Measurements from ENCODE around the gene OR11A1. TPM values are rescaled to one million over a fixed set of nuclear protein-coding genes. Genes with fewer than 3 reads are reported as not detected.

Gene OR11A1
- total and polyA plus RNA-seq, 8 donors, result 0.06 TPM; not detected in 7

- Histone ChIP-seq H3K9me3 (no peaks in the 10 kb centered on the region), H3K27ac (no peak overlapping the region), H3K36me3 (no peaks in the 10 kb centered on the region), H3K4me1 (no peaks in the 10 kb centered on the region), H3K4me3 (no peak overlapping the region), H3K27me3 (no peaks in the 10 kb centered on the region)
- intact Hi-C loops (cut with DNase I), result no loop called here
- ATAC-seq, result no peak
- TF ChIP-seq CTCF (IDR thresholded peaks at IDR 0.05), result no peak
- no peak for DNase-seq
Measured at GRCh38 chr6:29486577-29486976, 29.7 kb upstream of the OR11A1 start.

GRCh38 chr6:29483735-29484134 is 26.9 kb upstream of the OR11A1 start:
- intact Hi-C loops (cut with DNase I), result no loop called here
- DNase-seq (no peak), ATAC-seq (no peak)
- Histone ChIP-seq H3K36me3 (no peaks in the 10 kb centered on the region), H3K4me1 (no peaks in the 10 kb centered on the region), H3K27me3 (no peaks in the 10 kb centered on the region), H3K4me3 (no peak overlapping the region), H3K27ac (no peak overlapping the region), H3K9me3 (no peaks in the 10 kb centered on the region)
- no peak for TF ChIP-seq CTCF (IDR thresholded peaks at IDR 0.05)

- H3K4me1 ChIP-seq, result no peaks in the 10 kb centered on the region
- intact Hi-C loops (cut with DNase I), result no loop called here
Measured at GRCh38 chr6:29483186-29483585, 26.3 kb upstream of the OR11A1 start.

GRCh38 chr6:29479560-29479959 is 22.7 kb upstream of the OR11A1 start:
- ATAC-seq, result no peak
- H3K27ac ChIP-seq, result no peak overlapping the region
- H3K36me3 ChIP-seq, result no peaks in the 10 kb centered on the region
- no peak overlapping the region for H3K4me3 ChIP-seq
- intact Hi-C loops (cut with DNase I), result no loop called here
- TF ChIP-seq CTCF (IDR thresholded peaks at IDR 0.05), result no peak
- H3K4me1 ChIP-seq, result no peaks in the 10 kb centered on the region
- no peaks in the 10 kb centered on the region for H3K9me3 ChIP-seq
- no peaks in the 10 kb centered on the region for H3K27me3 ChIP-seq
- no peak for DNase-seq

More at GRCh38 chr6:29483186-29483585, 26.3 kb upstream of the OR11A1 start:
- H3K36me3 ChIP-seq, result no peaks in the 10 kb centered on the region
- H3K27me3 ChIP-seq, result no peaks in the 10 kb centered on the region
- ATAC-seq, result no peak
- TF ChIP-seq CTCF (IDR thresholded peaks at IDR 0.05), result no peak
- H3K9me3 ChIP-seq, result no peaks in the 10 kb centered on the region
- DNase-seq, result no peak
- H3K4me3 ChIP-seq, result no peak overlapping the region
- H3K27ac ChIP-seq, result no peak overlapping the region

- H3K27ac ChIP-seq, result no peak overlapping the region
- DNase-seq (no peak), ATAC-seq (no peak)
- no peaks in the 10 kb centered on the region for H3K4me1 ChIP-seq
- intact Hi-C loops (cut with DNase I), result no loop called here
- no peak for TF ChIP-seq CTCF (IDR thresholded peaks at IDR 0.05)
- no peaks in the 10 kb centered on the region for H3K27me3 ChIP-seq
- H3K4me3 ChIP-seq, result no peak overlapping the region
- no peaks in the 10 kb centered on the region for H3K36me3 ChIP-seq
- no peaks in the 10 kb centered on the region for H3K9me3 ChIP-seq
Measured at GRCh38 chr6:29478740-29479139, 21.9 kb upstream of the OR11A1 start.
